HG03139 (cell line): Measurements from ENCODE around the gene PDZD2.
A peak's percentile ranks its signal among the peaks of the same experiment; 100 is the strongest.
"Not testable (repeated sequence)": the region's sequence is repeated elsewhere in the genome, so short reads cannot be mapped to it uniquely, and the experiment has no call there.

Experiments
- ATAC-seq: cut with Tn5 transposase; IDR thresholded peaks from one replicate; pipeline ENCODE4 v1.9.1; 2021; ENCODE audit not compliant: unreplicated experiment

The PDZD2 gene

DNA sequence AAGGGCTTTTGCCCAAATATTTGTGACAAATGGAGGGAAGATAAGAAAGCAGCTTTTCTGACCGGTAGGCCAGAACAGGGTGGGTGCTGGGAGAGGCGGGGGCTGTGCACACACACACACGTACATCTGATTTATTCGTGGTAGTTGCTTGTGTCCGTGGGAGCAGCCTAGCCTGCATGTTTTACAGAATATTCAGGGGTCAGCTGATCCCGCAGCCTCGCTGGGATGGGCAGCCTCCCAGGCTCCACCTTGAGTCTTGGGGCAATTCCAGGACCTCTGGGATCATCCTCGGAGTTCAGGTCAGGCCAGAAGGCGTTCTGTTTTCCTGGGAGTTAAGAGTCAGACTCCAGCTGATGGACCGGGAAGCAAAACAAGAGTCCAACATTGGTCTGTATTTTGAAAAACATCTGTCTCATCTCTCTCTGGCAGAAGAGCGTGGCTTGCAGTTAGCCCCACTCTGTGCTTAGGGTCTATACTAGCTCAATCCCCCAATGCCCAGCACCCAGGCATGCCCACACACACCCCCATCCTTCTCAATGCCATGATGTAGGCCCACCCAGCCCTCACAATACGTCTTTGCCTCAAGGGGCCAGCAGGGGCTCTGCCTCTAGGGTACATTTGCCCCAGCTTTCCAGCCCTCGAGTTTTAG lies 324.6 kb downstream of the PDZD2 start:
- ATAC-seq, result no peak

DNA sequence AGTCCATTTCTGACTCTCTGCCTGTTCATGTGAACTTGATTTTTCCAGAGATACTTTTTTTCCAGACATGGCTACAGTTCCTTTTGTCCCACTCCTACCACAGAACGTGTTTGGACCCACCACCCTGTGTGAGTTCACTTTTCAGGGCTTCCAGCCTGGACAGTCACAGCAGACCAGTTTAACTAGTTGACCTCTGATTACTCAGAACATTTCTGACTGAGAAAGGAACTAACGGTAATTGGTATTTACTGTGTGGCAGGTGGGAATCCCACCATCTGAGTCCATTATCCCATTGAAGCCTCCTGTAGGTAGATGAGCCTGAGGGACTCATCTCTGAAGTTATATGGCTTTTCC lies 325.1 kb downstream of the PDZD2 start:
- ATAC-seq, result no peak

DNA sequence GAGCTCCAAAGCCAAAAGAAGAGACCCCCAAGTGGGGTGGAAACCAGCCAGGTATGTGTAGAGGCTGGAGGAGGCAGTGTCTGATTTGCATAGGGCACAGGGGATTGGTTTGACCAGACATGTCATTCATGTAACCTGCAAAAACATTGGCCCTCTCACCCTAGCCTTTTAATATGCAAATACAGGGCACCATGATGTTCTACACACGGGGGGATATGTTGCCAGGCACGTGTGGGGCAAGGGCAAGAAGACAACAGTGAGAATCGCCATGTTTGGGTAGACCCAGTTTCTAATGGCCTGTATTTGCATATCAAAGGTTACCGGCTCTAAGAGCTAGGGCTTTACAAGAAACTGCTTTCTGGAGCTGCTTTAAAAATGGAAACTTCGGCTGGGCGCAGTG lies 326.3 kb downstream of the PDZD2 start:
- no peak for ATAC-seq

DNA sequence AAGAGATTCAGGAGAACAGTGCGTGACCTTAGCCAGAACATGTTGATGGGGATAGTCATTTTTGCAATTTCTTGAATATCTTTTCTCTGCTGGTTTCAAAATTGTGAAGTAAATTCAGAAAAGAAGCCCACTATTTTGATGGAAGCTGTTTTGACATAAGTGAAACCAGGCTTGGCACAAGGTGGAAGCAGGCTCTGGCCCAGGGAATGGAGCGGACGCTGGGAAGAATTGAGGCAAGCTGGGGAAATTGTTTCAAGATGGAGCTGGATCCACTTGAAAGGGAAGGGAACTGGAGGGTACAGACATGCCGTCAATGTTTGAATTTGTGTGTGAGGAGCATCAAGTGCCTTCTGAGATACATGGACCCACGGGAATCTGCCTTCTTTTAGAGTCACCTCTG lies 328.0 kb downstream of the PDZD2 start:
- ATAC-seq, result no peak

DNA sequence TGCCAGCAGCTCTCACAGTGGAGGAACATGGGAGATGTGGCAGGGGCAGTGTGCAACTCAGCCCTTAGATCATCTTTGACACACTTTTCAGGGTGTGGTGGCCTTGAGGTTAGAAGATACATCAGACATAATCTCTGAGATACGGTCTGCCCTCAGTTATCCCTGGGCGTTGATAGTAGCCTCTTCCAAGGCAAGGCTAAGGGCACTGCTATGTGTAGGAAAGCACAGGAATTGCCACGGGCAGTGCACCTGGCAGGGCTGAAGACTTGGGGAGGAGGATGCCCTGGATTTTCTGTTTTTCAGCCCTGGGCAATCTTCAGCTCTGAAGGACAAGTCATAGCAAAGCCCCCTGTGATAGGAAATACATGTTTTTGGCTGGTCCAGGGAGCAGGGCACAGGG lies 328.5 kb downstream of the PDZD2 start:
- ATAC-seq, result no peak

DNA sequence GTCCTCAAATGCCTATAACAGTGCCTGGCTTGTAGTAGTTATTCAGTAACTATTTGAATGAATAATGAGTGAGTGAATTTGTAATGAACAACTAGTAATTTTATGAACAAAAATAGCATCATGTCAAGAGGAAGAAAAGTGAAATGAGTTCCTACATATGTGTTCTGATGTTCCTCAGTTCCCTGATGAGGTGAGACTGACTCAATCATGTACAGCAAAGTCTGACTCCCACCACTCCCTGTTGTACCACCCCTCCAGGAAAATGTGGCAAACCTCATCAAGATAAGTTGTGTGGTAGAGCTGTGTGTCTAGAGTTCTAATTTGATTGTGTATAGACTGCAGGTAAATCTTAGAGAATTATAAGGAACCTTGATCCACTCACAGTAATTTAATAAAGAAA lies 333.6 kb downstream of the PDZD2 start:
- no peak for ATAC-seq

DNA sequence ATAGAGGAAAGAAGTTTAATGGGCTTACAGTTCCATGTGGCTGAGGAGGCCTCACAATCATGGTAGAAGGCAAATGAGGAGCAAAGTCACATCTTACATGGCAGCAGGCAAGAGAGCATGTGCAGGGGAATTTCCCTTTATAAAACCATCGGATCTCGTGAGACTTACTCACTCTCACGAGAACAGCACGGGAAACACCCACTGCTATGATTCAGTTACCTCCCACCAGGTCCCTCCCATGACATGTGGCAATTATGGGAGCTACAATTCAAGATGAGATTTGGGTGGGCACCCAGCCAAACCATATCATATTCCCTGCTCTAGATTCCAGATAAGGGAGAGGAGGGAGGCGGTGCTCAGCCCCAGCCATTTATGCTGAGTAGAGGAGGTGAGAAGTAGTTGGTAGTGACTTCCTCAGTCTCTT lies 336.3 kb downstream of the PDZD2 start:
- not testable (repeated sequence) for ATAC-seq

DNA sequence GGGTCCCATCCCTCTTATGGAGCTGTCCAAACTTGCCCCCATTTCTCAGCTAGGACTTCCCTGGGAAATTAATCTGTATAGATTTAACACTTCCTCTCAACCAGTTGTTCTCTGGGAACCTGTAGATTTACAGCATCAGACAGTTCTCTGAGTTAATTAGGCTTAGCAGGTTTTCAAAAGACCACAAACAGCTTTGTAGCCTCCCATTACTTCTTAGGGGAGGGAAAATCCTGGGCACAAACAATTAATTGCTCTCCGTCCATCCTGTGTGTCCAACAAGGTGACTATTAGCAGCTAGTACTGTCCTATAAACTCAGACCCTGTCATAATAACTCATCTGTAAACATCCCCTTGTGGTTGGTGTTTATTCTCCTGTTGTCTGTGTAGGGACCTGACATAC lies 337.2 kb downstream of the PDZD2 start:
- ATAC-seq, result no peak

DNA sequence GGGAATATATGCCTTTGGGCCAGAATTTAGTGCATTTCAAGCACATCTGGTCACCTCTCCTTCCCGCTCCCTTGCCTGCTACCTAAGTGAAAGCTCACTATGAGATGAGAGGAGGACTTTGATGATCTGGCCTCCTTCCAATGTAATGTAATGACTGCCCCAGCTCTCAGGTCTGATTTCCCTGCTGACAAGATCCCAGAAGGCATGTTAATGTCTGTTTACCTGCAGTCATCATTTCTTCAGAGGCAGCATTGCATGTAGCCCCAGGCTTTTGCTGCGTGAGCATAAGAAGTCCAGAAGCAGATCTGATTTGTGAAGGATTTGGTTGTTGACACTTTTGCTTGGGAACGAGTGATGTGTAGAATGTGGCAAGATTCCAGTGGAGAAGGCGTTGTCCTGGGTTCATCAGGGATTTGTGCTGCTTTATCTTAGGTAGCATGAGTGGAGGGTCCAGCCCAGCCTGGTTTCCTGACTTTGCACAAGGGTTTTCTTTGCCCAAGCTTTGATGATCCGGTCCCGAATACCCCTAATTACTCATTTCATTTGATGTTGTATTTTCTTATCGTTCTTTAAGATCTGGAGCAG lies 342.5 kb downstream of the PDZD2 start:
- ATAC-seq, result no peak

DNA sequence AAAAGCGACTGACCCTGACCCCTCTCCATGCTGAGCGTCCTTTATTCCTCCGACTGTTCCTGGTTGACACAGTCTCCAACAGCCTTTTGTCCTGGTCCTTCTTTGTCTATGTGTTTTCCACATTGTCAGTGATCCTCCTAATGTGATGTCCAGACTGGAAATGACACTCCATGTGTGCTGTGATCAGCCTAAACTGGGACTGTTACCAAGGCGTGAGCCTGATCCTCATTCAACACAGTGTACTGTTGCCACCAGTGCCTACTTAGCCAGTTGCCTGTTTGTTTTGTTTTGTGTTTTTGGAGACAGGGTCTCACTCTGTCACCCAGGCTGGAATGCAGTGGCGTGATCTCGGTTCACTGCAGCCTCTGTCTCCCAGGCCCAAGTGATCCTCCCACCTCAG lies 343.1 kb downstream of the PDZD2 start:
- ATAC-seq, result no peak

DNA sequence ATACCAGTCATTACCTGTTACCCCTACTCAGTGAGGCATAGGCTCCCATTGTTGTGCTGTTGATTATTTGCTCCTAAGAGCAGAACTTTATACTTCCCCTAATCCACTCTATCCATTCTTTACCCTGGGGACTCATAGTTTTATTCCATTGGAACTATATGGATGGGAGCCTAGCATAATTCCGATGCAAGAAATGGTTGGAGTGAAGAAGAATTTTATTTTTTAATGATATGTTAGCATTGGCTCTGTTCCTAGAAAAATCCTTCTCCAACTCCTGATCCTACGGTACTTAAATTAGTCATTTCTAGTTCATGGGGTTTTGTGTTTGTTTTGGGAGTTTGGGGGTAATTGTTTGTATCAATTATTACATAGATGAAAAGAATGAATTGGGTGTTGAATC lies 343.7 kb downstream of the PDZD2 start:
- ATAC-seq, result no peak

DNA sequence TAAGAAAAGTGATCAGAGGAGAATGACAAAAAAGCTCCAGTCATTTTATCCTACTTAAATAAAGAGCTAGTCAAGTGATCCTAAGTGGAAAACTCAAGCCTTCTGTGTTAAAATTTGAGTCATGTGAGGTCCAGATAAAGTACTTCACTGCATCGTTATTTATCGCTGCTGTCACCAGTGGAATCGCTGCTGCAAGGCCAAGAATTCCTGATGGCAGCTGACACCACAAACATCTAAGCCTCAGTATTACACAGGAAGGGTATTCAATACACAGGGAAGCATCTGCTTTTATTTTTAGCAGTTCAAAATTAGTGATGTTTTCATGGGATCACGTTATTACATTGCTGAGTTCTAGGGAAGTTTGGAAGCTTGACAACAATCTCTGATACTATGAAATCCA lies 344.9 kb downstream of the PDZD2 start:
- ATAC-seq, result no peak

DNA sequence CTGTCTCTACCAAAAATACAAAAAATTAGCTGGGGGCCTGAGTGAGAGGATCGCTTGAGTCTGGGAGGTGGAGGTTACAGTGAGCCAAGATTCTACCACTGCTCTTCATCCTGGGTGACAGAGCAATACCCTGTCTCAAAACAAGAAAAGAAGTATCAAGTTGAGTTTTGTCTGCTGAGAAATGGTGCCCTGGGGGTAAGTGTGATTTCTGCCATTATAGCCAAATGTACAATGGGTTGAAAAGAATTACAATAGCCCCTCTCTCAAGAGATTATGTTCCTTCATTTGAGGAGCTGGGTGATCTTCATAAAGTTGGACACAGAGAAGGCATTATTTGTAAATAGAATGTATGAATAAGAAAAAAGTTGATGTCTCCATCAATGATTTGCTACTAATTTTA lies 345.8 kb downstream of the PDZD2 start:
- ATAC-seq, result no peak

DNA sequence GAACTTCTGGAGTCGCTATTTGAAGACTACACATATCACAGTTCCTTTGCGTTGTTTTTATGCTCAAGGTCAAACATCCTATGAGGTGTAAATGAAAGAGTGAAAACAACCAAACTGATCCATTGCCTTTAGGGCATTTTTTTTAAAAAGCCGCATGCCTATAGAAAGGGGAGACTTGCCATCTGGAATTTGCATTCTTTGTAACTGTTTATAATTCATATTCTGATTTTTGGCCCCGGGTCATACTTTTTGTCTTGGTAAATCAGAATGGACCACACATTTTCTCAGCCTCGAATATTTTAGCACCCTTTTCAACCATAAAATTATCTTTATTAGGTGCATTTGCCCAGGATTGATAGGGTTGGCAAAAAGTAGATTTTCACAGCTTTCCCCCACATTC lies 347.2 kb downstream of the PDZD2 start:
- no peak for ATAC-seq

DNA sequence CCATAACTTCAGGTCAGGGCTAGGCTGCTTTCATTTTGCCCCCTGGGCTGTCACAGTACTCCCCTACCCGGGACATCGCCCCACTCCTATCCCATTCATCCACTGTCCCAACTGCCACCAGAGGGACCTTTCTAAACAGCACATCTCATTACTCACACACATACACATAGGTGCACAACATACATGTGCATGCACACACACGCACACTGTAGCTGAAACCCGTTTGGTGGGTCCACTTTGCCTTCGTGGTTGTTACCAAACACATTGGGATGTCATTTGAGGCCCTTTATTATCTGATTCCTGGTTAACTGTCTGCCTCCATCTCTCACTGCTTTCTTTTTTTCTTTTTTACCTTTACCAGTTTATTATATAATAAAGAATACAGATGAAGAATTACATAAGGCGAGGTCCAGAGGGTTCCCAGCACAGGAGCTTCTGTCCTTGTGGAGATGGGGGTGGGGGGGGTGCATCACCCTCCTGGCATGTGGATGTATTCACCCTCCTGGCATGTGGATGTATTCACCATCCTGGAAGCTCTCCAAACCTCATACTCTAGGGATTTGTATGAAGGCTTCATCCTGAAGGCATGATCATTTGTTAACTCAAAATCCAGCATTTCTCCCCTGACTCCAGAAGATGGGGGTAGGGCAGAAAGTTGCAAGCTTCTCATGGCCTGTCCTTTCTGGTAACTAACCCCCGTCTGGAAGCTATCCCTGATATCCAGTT lies 349.2 kb downstream of the PDZD2 start:
- ATAC-seq, result no peak

DNA sequence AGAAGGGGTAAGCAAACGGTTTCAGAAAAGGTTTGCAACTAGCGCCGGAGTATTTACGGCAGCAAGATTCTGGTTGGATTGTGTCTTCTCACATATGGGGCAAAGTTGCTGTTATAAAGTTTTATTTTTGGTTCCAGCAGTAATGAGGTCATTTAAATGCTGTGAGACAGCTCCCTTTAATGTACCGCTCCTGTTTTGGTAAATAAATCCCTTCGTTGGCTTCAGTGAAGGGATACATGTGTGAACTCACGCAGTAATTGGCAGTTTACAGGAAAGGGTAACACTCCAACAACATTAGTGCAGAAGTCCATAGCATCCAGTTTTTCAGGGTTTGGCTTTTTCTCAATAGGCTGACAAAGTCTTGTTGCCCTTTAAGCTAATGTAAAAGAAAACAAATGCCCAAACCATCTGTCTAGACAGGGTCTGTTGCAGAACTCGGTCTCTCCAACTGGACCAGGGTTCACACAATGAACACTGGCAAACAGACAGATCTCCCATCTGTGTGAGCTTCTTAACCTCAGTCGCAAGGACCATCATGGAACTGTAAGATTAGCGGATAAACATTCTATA lies 351.2 kb downstream of the PDZD2 start:
- no peak for ATAC-seq

DNA sequence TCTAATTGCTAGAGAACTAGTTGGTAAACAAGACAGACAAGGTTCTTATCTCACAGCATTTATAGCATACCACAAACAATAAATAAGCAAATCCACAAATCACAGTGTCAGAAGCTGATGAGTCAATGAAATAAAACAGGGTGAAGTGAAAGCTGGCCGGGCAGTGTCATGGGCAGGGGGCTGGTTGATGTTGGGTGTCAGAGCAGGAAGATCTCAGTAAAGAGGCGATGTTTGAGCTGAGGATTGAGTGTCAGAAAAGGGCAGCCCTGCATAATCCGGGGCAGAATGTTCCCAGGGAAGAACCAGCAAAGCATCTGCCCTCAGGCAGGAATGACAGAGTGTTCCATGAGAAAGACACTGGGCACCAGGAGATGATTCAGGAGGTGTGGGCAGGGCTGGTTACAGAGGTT lies 351.8 kb downstream of the PDZD2 start:
- no peak for ATAC-seq

DNA sequence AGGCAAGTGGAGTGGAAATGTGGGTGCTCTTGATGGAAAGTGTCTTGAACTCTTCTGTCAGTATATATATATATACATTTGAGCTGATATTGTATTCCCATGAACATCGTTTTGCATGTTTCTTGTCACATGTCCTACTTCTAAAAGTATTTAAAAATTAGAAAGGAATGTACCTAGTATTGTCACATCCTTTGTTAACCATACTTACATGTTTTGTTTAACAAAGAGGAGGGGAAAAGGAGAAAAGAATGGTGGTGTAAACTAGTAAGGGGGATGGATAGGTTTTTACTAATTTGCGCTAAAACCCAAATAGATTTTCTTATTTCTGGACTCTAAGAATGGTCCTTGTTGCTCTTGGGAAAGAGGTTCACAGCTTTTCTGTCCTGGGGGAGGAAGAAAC lies 353.4 kb downstream of the PDZD2 start:
- no peak for ATAC-seq

DNA sequence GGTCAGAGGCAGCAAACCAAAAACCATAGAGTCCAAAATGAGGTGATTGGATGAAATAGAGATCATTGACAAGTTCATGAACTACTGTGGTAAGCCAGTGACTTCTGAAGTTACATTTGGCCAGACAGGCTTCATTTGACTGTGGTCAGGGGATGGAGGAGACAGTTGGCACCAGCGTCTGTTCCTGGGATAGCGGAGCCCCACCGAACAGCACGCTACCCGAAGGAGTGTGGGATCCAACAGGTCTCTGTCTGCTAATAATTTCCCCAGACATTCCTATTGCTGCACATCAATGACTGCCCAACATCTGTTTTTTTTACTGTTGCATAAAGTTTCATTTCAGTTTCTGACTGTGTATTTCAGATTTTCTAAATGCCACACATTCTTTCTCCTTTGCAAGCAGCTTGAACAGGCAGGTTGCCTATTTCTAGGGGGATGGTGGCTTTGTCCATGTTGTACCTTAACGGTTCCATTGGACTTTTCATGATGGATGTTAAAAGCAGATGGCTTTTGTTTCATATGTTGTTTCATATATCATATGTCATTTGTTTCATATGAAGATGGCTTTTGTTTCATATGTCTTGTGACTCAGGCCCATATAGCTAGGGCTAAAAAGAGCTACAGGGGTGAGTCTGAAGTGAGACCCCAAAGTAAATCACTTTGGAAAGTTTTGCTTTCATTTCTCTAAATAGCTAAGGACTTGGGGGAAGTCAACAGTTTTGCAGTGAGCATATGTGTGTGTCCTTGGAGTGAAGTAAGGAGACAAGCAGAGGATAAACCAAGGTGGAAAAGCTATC lies 354.4 kb downstream of the PDZD2 start:
- ATAC-seq, result no peak

DNA sequence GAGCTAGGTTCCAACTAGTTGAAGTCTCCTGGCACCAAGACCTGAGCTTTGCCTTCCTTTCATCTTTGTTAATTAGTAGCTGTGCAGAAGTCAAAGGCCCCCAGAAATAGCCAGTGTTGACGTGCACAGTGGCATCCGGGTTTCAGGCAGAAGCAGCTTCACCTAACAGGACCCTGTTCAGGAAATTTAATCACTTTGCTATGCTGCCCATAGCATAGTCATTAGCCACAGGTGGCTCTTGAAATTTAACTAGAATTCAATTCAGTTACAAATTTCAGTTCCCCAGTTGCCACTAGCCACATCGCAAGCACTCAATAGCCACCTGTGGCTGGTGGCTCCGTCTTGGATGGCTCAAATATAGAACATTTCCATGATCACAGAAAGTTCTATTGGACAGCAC lies 356.1 kb downstream of the PDZD2 start:
- peak; percentile 59 for ATAC-seq

DNA sequence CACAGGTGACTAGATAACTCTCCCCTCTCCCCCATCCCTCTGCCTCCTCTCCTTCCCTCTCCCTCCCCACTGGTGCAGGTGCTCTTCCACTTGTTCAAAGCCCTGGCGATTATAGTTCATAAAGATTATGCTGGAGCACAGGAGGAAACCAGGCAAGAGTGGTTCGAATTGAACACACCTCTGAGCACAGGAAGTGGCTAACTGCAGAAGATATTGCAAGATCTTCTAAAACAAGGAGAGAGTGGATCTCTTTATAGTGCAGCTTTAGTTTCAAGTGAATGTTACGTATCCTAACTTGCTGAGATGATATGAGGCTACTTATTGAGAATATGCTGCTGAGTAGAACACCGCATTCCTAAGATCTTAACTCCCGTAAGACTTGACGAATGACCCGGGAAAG lies 356.8 kb downstream of the PDZD2 start:
- no peak for ATAC-seq

DNA sequence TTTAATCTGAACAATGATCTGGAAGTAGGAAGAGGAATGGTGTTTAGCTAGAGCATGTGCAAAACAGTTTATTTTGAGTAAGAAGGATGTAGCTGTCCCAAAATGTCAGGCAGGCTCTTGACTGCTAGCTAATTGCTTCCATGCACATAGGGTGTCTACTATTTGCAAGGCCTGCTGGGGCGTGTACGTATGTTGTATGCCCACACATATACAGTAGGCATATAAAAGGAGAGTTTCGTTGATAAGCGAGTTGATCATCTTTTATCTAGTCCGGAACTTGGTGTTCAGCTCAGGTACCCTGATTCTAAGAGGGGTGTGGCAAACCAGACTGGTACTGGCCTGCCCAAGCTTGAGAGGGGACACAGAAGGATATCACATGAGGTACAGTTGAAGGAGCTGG lies 358.0 kb downstream of the PDZD2 start:
- no peak for ATAC-seq
